Neutrophil (primary cell): ENCODE data around the gene DHRS4L2.
"Not testable (repeated sequence)": the region's sequence is repeated elsewhere in the genome, so short reads cannot be mapped to it uniquely, and the experiment has no call there.

ENCODE experiments used
- H3K27ac ChIP-seq: fragments of 200-600 bp; sonication (generic); 2 replicates; pipeline ENCODE4 v1.5.1; 2016; ENCODE audit warnings: mild to moderate bottlenecking, moderate library complexity
- H3K27me3 ChIP-seq: fragments of 200-600 bp; sonication (generic); 2 replicates; pipeline ENCODE4 v1.6.0; 2016; ENCODE audit warnings: mild to moderate bottlenecking
- H3K36me3 ChIP-seq: fragments of 200-600 bp; sonication (generic); 2 replicates; pipeline ENCODE4 v1.5.1; 2017
- H3K4me1 ChIP-seq, 2 experiments: fragments of 200-600 bp in 1 of 2; sonication (generic) in 1 of 2; 1 replicate in 1 of 2; 2 replicates in 1 of 2; pipeline versions ENCODE4 v1.5.1 to v1.6.1; 2013 to 2016; ENCODE audit warnings: low read depth in 1 of 2, low read length in 1 of 2, mild to moderate bottlenecking in 1 of 2, moderate library complexity in 1 of 2; ENCODE audit not compliant: control insufficient read depth in 1 of 2, insufficient read depth in 1 of 2
- H3K4me3 ChIP-seq, 2 experiments: fragments of 200-600 bp in 1 of 2; sonication (generic) in 1 of 2; 1 replicate in 1 of 2; 2 replicates in 1 of 2; pipeline ENCODE4 v1.5.1; 2013 to 2016; ENCODE audit warnings: low read depth in 1 of 2, low read length in 1 of 2, mild to moderate bottlenecking in 1 of 2, moderate library complexity in 1 of 2
- H3K9me3 ChIP-seq: fragments of 200-600 bp; sonication (generic); 2 replicates; pipeline ENCODE4 v1.5.1; 2016
- CTCF ChIP-seq: fragments of 200-600 bp; sonication (generic); IDR thresholded peaks from 2 replicates; pipeline ENCODE4 v1.5.1; 2016; ENCODE audit warnings: antibody characterized with exemption

The DHRS4L2 gene

GRCh38 chr14:23961704-23962103 lies 27.0 kb upstream of the DHRS4L2 start:
- not testable (repeated sequence) for H3K9me3 ChIP-seq, H3K36me3 ChIP-seq, H3K4me3 ChIP-seq, H3K4me1 ChIP-seq, H3K27ac ChIP-seq, H3K27me3 ChIP-seq

GRCh38 chr14:23969130-23969480 lies 19.6 kb upstream of the DHRS4L2 start:
- H3K9me3 ChIP-seq, H3K27ac ChIP-seq, H3K36me3 ChIP-seq, H3K27me3 ChIP-seq: not testable (repeated sequence)
- Histone ChIP-seq H3K4me1 (peaks cover 4 to 15% of the 10 kb centered on the region in 2 experiments), H3K4me3 (peak overlapping the region in 1 of 2 experiments; percentile 68)

DNA sequence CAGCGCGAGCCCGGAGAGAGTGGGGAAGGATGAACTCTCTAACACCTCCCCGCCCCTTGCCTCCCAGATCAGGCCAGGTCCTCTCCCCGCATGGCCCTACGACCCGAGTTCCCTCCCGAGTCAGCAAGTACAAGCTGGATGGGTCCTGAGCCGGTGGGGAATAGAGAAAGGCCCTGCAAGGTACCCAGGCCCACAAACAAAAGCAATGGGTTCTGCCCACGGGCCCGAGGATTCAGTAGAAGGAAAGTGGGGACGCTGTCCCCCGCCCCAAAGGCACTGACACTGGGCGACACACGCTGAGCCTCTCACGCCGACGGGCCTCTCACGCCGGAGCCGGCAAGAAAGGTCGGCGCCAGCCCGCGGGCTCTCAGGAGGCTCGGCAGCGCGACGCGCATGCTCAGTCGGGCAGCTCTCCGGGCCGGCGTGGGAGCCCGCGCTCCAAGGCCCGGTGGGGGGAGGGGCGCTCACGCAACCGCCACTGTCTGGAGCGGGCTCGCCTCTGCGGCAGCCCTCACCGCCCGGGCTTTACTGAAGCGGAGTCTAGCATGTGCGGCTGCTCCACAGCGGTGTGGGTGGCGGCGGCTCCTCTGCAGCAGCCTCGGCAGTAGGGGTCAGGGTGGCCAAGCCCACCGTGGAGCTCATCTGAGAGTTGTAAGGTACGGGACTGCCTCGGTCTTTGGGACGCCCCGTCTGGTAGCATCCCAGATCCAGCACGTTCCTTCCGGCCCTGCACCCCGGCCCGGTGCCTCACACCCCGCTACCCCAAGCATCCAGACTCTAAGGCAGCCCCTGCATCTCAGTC lies 19.0 kb upstream of the DHRS4L2 start:
- H3K27ac ChIP-seq, H3K9me3 ChIP-seq, H3K27me3 ChIP-seq, H3K36me3 ChIP-seq: not testable (repeated sequence)
- Histone ChIP-seq H3K4me1 (peaks cover 4 to 15% of the 10 kb centered on the region in 2 experiments), H3K4me3 (peak overlapping the region; percentile 25 to 68)

GRCh38 chr14:23970283-23970659 lies 18.5 kb upstream of the DHRS4L2 start:
- not testable (repeated sequence) for H3K36me3 ChIP-seq, H3K27ac ChIP-seq, H3K27me3 ChIP-seq, H3K9me3 ChIP-seq, H3K4me3 ChIP-seq
- peaks cover 4 to 15% of the 10 kb centered on the region in 2 experiments for H3K4me1 ChIP-seq

- H3K36me3 ChIP-seq, result not testable (repeated sequence)
These were observed 15.6 kb upstream of the DHRS4L2 start for GRCh38 chr14:23973178-23973577.

GRCh38 chr14:23974041-23974440 lies 14.7 kb upstream of the DHRS4L2 start:
- H3K4me3 ChIP-seq, H3K9me3 ChIP-seq, H3K36me3 ChIP-seq, H3K4me1 ChIP-seq, H3K27ac ChIP-seq, H3K27me3 ChIP-seq: not testable (repeated sequence)

More at GRCh38 chr14:23973178-23973577, 15.6 kb upstream of the DHRS4L2 start:
- H3K27ac ChIP-seq, H3K9me3 ChIP-seq, H3K4me3 ChIP-seq, H3K4me1 ChIP-seq, H3K27me3 ChIP-seq: not testable (repeated sequence)

DNA sequence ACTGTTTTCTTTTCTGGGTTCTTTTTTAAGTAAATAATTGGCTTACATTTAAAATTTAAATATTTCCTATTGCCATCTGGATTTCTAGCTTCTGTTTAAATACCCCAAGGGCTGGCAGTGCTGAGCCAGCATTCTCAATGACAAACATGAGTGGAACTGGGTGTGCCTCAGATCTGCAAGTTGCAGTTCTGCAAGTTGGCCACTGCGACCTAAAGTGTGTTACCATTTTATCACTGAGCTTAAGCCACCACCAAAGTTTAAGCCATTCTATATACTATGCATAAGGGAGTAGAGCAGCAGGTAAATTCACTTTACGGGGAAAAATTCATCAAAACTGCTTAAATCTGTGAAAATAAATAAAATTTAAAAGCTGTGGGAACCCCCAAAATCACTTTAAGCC lies 11.5 kb upstream of the DHRS4L2 start:
- not testable (repeated sequence) for H3K36me3 ChIP-seq, H3K4me3 ChIP-seq, H3K4me1 ChIP-seq, H3K9me3 ChIP-seq, H3K27ac ChIP-seq, H3K27me3 ChIP-seq

DNA sequence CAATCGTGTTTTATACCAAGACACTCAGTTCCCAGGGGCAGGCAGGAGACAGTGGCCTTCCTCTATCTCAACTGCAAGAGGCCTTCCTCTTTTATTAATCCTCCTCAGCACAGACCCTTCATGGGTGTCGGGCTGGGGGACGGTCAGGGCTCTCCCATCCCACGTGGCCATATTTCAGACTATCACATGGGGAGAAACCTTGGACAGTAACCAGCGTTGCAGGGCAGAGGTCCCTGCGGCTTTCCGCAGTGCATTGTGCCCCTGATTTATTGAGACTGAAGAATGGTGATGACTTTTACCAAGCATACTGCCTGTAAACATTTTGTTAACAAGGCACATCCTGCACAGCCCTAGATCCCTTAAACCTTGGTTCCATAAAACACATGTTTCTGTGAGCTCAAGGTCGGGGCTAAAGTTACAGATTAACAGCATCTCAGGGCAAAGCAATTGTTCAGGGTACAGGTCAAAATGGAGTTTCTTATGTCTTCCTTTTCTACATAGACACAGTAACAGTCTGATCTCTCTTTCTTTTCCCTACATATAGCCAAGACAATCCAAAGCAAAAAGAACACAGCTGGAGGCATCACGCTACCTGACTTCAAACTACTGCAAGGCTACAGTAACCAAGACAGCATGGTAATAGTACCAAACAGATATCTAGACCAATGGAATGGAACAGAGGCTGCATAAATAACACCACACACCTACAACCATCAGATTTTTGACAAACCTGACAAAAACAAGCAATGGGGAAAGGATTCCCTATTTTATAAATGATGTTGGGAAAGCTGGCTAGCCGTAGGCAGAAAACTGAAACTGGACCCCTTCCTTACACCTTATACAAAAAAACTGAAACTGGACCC lies 6.5 kb upstream of the DHRS4L2 start:
- not testable (repeated sequence) for H3K4me3 ChIP-seq, H3K27me3 ChIP-seq, H3K36me3 ChIP-seq, H3K4me1 ChIP-seq, H3K27ac ChIP-seq, H3K9me3 ChIP-seq

DNA sequence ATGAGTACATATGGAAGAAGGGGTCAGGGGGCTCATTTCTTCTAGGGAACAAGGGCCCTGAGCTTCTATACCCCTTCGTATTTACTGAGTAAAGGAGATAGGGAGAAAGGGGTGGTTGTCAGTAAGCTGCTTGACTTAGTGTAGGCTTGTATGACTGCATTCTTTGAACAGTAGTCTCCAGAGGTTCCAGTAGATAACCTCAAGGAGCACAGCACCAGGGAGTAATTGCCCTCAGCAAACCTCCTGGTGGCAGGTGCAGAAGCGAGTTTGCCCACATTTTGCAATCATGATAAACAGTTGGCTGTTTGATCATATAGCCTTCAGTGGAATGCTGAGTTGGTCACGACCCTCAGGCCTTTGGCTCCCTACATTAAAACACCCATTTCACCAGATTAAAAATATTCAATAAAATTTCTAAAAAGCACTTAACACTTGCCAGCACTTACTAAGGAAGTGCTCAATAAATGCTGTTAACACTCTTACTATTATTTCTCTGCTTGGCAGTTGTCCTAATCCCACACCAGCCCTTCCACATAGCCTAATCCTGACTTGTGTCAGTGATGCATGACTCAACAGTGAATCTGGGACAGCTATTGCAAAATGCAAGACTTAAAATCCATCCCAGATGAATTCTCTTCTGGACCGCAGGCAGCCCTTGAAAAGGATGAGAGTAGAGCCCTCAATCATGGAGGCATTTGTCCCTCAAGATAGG lies 3.7 kb upstream of the DHRS4L2 start:
- Histone ChIP-seq H3K9me3 (no peaks in the 10 kb centered on the region), H3K27me3 (no peaks in the 10 kb centered on the region), H3K4me3 (no peak overlapping the region), H3K4me1 (peaks cover 6 to 13% of the 10 kb centered on the region in 2 experiments), H3K27ac (no peak overlapping the region), H3K36me3 (no peaks in the 10 kb centered on the region)
- no peak for TF ChIP-seq CTCF

DNA sequence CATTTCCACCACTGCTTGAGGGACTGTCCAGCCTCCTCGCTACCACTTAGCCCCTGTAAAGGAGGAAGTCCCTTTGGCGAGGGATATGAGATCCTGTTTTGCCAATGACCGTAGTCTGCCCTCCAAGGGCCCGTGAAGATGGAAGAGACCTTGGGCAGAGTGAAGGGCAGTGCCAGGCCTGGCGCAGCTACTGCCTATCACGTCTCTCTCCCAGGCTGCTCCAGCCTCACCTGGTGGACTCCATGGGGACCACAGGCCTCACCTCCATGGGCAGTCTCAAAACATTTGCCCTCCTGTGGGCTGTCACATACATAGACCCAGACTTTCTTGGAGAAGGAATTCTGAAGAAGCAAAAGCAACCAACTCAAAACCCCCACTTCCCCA lies 514 bp upstream of the DHRS4L2 start:
- H3K27me3 ChIP-seq, H3K36me3 ChIP-seq, H3K9me3 ChIP-seq: not testable (repeated sequence)
- Histone ChIP-seq H3K27ac (peak overlapping the region; percentile 4), H3K4me3 (peak overlapping the region; percentile 24 to 60), H3K4me1 (peaks cover 6 to 13% of the 10 kb centered on the region in 2 experiments)

DNA sequence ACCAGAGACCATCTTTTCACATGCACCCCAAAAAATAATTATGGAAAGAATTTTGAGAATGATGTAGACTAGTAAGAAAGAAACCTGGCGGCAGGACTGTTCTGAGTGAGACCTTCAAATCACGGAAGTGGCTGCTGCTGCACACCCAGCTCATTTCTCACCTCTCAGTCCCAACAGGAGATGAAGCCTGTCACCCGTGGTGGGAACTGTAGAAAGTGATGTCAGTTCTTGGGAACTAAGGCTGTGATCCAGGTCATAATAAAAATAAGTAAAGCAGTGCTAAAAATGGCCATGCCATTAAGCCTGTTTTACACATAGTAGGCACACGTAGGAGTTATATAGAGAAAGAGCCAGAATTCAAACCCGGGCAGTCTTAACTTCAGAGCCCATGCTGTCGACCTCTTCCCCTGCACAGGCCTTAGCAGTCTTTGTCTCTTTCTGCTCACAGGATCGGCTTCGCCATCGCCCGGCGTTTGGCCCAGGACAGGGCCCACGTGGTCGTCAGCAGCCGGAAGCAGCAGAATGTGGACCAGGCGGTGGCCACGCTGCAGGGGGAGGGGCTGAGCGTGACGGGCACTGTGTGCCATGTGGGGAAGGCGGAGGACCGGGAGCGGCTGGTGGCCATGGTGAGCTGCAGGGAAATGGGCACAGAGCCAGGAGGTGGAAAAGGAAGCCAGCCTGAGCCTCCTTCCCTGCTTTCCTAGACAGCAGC lies 1.2 kb downstream of the DHRS4L2 start:
- H3K27ac ChIP-seq, H3K4me3 ChIP-seq, H3K27me3 ChIP-seq, H3K9me3 ChIP-seq, H3K36me3 ChIP-seq: not testable (repeated sequence)
- H3K4me1 ChIP-seq, result peaks cover 6 to 13% of the 10 kb centered on the region in 2 experiments

DNA sequence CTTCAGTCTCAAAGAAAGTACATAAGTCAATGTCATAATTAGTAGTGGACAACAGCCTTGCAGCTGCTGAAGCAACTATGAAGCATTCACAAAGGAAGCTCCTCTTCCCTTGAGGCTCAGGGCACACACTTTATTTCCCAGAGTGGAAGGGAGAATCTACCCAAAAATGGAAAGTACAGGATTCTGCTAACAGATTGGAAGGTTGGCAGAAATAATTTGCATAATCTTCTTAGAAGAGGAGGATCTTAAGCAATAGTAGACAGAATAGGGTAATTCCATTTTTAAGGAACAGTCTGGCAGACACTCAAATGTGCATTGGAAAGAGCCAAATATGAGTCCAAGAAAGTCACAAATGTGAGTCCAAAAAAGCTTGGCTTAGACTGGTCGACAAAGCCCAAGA lies 2.2 kb downstream of the DHRS4L2 start:
- H3K27me3 ChIP-seq, H3K9me3 ChIP-seq, H3K27ac ChIP-seq, H3K4me3 ChIP-seq, H3K36me3 ChIP-seq: not testable (repeated sequence)
- H3K4me1 ChIP-seq, result peaks cover 6 to 13% of the 10 kb centered on the region in 2 experiments
